C4-2B (cell line): ENCODE data around the gene PRKCH.

ENCODE experiments used
- CTCF ChIP-seq: fragments of 450-650 bp; conservative IDR thresholded peaks from 2 replicates; pipeline ENCODE4 v1.5.1; 2017; ENCODE audit warnings: mild to moderate bottlenecking
- ZFX ChIP-seq: fragments of 450-650 bp; IDR thresholded peaks from 2 replicates; pipeline ENCODE4 v1.6.1; 2017

GRCh38 chr14:61558271-61558670 is 236.9 kb downstream of the PRKCH start:
- TF ChIP-seq CTCF (no peak), ZFX (no peak)
